Measurements from ENCODE around the gene TSC2.

TSC2 gene

DNA sequence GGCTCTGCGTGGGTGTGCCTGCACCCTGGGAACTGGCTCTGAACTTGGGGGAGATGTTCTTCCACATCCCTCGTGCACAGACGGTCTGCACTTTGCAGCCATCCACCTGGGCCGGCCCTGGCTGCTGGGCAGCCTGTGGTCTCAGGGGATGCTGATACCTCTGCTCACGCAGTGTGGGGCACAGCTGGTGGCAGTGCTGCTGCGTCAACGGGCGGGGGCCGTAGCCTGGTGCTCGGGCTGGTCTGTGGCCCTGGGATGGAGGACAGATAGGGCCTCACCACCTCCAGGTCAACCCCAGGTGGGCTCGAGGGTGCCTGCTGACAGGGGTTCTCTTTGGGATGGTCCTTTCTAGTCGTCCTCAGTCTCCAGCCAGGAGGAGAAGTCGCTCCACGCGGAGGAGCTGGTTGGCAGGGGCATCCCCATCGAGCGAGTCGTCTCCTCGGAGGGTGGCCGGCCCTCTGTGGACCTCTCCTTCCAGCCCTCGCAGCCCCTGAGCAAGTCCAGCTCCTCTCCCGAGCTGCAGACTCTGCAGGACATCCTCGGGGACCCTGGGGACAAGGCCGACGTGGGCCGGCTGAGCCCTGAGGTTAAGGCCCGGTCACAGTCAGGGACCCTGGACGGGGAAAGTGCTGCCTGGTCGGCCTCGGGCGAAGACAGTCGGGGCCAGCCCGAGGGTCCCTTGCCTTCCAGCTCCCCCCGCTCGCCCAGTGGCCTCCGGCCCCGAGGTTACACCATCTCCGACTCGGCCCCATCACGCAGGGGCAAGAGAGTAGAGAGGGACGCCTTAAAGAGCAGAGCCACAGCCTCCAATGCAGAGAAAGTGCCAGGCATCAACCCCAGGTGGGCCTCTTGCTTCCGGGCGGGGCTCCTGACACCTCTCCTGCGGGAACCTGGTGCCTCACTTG lies 36.3 kb downstream of the TSC2 start:
- no peaks in the 10 kb centered on the region for H3K4me1 Mint-ChIP-seq (ENCODE audit: low read depth)
- no peak overlapping the region for H3K27ac Mint-ChIP-seq
- no peaks in the 10 kb centered on the region for H3K9me3 Mint-ChIP-seq
- DNase-seq (ENCODE audit: low spot score) = no peak
- H3K36me3 Mint-ChIP-seq (ENCODE audit: low read depth) = peaks cover 1% of the 10 kb centered on the region
- H3K27me3 Mint-ChIP-seq (ENCODE audit: low read depth) = no peaks in the 10 kb centered on the region
- H3K4me3 Mint-ChIP-seq = no peak overlapping the region

DNA sequence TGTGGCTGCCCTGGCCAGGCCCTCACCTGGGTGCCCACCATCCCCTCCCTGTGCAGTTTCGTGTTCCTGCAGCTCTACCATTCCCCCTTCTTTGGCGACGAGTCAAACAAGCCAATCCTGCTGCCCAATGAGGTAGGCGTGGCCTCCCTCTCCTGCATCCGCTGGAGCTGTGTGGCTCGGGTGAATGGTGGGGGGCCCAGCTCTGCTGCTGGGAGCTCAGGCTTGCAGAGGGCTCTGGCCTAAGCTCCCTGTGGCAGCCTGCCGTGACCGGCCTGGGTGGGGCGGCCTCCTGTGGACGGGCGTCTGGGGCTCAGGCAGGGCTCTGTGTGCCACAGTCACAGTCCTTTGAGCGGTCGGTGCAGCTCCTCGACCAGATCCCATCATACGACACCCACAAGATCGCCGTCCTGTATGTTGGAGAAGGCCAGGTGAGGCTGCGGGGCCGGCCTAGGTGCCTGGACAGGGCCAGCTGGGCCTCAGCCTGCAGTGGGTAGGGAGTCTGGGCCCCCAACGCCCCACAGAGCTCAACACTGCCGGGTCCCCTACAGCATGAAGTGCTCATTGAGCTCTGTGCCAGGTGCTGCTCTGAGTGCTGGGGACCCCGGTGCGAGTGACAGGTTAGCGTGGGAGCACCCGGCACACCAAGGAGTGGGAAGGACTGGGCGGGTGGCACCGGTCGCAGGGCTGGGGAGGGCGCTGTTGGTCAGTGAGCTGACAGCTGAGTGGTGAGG lies 37.3 kb downstream of the TSC2 start:
- H3K9me3 Mint-ChIP-seq = no peaks in the 10 kb centered on the region
- no peak for DNase-seq (ENCODE audit: low spot score)
- peaks cover 2% of the 10 kb centered on the region for H3K36me3 Mint-ChIP-seq (ENCODE audit: low read depth)
- no peak overlapping the region for H3K4me3 Mint-ChIP-seq
- no peaks in the 10 kb centered on the region for H3K4me1 Mint-ChIP-seq (ENCODE audit: low read depth)
- no peaks in the 10 kb centered on the region for H3K27me3 Mint-ChIP-seq (ENCODE audit: low read depth)
- no peak overlapping the region for H3K27ac Mint-ChIP-seq

DNA sequence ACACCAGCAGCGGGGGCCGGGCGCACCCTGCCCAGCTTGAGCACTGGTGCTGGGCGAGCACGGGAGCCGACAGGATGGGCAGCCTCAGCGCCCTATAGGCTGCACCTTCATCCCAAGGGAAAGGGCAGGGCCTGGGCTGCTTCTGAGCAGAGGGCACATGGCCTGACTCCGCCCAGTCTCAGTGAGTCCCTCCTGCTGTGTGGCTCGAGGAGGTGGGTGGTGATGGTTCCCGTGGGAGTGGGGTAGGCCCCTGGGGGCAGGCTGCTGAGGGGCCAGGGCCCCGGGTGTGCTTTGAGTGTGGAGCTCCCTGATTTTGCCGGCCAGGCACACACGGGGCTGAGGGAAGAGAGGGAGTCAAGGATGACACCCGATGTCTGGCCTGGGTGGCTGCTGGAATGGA lies 37.9 kb downstream of the TSC2 start:
- peaks cover 4% of the 10 kb centered on the region for H3K36me3 Mint-ChIP-seq (ENCODE audit: low read depth)
- no peak overlapping the region for H3K4me3 Mint-ChIP-seq
- no peaks in the 10 kb centered on the region for H3K9me3 Mint-ChIP-seq
- no peaks in the 10 kb centered on the region for H3K4me1 Mint-ChIP-seq (ENCODE audit: low read depth)
- DNase-seq (ENCODE audit: low spot score) = no peak
- H3K27ac Mint-ChIP-seq = no peak overlapping the region
- H3K27me3 Mint-ChIP-seq (ENCODE audit: low read depth) = no peaks in the 10 kb centered on the region

DNA sequence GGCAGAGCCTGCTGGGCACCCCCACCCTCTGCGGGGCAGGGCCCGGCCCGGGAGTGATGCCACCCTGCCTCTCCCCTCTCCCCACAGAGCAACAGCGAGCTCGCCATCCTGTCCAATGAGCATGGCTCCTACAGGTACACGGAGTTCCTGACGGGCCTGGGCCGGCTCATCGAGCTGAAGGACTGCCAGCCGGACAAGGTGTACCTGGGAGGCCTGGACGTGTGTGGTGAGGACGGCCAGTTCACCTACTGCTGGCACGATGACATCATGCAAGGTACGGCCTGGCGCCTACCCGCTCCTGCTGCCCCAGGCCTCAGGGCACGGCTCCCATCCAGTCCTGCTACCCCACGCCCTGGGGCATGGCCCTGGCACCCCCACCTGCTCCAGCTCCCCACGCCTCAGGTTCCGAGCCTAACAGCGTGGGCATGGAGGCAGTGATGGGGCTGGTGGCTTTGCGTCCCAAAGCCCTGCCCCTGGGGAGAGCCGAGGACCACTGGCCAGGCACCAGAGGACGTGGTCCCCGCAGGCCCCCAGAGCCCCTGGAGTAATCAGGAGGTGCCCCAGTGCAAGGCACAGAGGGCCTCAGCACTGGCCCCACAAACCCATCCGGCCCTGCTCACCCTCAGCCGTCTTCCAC lies 38.4 kb downstream of the TSC2 start:
- H3K9me3 Mint-ChIP-seq = no peaks in the 10 kb centered on the region
- peaks cover 4% of the 10 kb centered on the region for H3K36me3 Mint-ChIP-seq (ENCODE audit: low read depth)
- H3K27ac Mint-ChIP-seq = no peak overlapping the region
- no peaks in the 10 kb centered on the region for H3K27me3 Mint-ChIP-seq (ENCODE audit: low read depth)
- no peaks in the 10 kb centered on the region for H3K4me1 Mint-ChIP-seq (ENCODE audit: low read depth)
- DNase-seq (ENCODE audit: low spot score) = no peak
- no peak overlapping the region for H3K4me3 Mint-ChIP-seq

DNA sequence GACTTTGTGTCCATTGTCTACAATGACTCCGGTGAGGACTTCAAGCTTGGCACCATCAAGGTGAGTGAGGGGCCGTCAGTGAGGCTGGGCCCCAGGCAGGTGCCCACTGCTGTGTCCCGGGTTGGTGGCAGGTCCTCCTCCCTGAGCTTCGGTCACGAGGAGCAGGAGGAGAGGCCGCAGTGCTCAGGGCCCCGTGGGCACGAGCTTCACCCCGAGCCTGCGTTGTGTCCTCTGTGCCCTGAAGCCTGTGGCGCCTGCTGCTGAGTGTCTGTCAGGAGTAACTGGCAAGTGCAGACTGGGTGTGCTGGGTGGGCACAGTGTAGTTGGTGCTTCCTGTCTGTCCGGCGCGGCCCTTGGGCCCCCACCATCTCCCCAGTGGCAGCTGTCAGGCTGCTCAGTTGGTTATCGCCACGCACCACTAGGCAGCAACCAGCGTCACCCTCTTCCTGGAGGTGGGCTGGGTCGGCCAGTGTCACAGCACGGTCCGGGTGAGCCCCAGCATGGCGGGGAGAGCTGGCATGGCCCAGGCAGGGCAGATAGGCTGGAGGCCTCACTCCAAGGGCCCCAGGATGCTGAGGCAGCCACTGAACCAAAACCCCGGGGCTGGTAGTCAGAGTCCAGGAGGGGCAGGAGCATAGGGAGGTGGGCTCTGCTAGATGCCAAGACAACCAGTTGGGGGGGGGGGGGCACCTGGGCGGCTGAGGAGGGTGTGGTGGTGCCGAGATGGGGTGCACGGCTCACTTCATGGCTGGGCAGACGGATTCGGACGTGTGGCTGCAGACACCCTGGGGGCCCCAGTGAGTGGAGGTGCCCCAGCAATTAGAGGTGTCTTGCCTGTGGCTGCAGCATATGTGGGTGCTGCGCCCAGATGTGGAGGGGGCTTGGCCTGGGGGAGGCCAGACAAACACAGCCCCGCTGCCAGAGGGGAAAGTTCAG lies 39.3 kb downstream of the TSC2 start:
- H3K36me3 Mint-ChIP-seq (ENCODE audit: low read depth) = peaks cover 4% of the 10 kb centered on the region
- H3K4me3 Mint-ChIP-seq = no peak overlapping the region
- no peaks in the 10 kb centered on the region for H3K27me3 Mint-ChIP-seq (ENCODE audit: low read depth)
- no peaks in the 10 kb centered on the region for H3K4me1 Mint-ChIP-seq (ENCODE audit: low read depth)
- no peaks in the 10 kb centered on the region for H3K9me3 Mint-ChIP-seq
- H3K27ac Mint-ChIP-seq = no peak overlapping the region
- no peak for DNase-seq (ENCODE audit: low spot score)

DNA sequence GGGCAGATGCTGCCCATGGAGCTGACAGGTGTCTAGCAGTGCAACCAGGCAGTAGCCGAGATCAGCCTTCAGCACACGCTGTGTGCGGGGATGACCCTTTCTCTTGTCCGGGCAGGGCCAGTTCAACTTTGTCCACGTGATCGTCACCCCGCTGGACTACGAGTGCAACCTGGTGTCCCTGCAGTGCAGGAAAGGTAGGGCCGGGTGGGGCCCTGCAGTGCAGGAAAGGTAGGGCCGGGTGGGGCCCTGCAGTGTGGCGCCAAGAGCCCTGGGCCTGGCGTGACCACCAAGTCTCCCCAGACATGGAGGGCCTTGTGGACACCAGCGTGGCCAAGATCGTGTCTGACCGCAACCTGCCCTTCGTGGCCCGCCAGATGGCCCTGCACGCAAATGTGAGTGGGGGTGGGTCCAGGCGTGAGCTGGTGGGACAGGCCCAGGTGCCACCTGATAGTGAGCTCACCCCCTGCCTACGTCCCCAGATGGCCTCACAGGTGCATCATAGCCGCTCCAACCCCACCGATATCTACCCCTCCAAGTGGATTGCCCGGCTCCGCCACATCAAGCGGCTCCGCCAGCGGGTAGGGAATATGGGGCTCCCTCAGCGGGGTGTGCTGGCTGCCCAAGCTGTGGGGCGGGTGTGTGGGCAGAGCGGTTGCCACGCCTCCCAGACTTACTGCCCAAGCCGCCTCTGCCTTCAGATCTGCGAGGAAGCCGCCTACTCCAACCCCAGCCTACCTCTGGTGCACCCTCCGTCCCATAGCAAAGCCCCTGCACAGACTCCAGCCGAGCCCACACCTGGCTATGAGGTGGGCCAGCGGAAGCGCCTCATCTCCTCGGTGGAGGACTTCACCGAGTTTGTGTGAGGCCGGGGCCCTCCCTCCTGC lies 40.2 kb downstream of the TSC2 start:
- Mint-ChIP-seq H3K4me3 (no peak overlapping the region), H3K36me3 (ENCODE audit: low read depth) (peaks cover 4% of the 10 kb centered on the region), H3K27me3 (ENCODE audit: low read depth) (no peaks in the 10 kb centered on the region), H3K27ac (no peak overlapping the region), H3K4me1 (ENCODE audit: low read depth) (no peaks in the 10 kb centered on the region), H3K9me3 (no peaks in the 10 kb centered on the region)
- no peak for DNase-seq (ENCODE audit: low spot score)

DNA sequence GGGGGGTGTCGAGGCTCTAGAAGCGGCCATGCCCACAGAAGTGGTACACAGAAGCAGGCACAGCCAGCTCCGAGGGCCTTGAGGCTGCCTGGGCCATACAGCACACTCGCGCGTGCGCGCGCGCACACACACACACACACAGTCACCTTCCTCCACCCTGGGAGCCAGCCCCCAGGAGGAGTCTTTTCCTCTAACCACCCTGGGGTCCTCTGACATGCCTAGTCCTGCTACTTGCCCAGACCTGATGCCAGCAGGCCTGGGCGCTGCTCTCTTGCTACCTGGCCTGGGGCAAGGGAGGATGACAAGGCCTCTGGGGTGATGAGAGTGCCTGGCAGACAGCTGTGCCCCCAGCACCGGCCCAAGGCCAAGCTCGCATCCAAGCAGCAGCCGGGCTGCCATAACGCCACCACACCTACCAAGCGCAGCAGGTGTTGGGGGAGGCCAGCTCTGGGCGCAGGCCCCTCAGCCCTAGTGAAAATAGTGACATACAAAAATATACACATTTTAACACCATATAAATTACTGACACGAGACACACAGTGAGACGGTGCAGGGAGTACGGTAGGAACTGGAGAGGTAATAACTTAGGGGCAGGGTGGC lies 41.1 kb downstream of the TSC2 start:
- Mint-ChIP-seq H3K9me3 (no peaks in the 10 kb centered on the region), H3K4me1 (ENCODE audit: low read depth) (no peaks in the 10 kb centered on the region), H3K4me3 (no peak overlapping the region), H3K36me3 (ENCODE audit: low read depth) (peaks cover 4% of the 10 kb centered on the region), H3K27me3 (ENCODE audit: low read depth) (no peaks in the 10 kb centered on the region), H3K27ac (no peak overlapping the region)
- no peak for DNase-seq (ENCODE audit: low spot score)

DNA sequence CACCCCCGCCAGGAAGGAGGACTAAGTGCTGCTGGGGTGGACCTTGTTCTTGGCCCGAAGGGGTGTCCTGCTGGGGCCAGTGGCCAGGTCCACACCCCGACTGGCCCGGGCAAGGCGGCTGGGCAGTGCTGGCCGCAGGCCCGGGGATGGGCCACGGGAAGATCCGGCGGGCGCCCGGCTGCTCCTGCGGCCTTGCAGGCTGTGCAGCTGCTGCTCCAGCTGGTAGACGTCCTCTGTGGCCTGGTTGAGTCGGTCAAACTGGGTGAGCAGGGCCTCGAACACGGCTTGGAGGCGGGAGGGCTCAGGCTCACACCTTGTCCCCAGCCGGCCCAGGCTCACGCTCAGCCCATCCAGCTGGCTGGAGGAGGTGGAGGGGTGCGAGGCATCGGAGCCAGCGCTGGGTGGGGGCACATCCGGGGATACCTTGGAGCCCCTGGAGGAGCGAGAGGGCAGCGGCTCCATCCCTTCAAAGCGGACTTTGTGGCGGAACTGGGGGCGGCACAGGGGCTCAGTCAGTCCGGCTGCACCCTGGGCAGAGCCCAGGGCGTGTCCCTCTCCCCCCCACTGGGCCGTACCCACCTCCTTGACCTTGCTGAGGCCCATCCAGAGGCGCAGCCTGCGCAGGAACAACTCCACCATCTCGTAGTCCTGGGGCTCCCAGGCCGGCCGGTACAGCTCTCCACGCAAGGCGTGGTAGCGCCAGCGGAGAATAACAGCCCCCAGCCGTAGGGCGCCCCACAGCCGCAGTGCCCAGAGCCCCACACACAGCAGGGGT lies 42.1 kb downstream of the TSC2 start:
- no peak overlapping the region for H3K27ac Mint-ChIP-seq
- no peaks in the 10 kb centered on the region for H3K9me3 Mint-ChIP-seq
- no peaks in the 10 kb centered on the region for H3K4me1 Mint-ChIP-seq (ENCODE audit: low read depth)
- no peak for DNase-seq (ENCODE audit: low spot score)
- no peaks in the 10 kb centered on the region for H3K27me3 Mint-ChIP-seq (ENCODE audit: low read depth)
- H3K4me3 Mint-ChIP-seq = no peak overlapping the region
- peaks cover 4% of the 10 kb centered on the region for H3K36me3 Mint-ChIP-seq (ENCODE audit: low read depth)

DNA sequence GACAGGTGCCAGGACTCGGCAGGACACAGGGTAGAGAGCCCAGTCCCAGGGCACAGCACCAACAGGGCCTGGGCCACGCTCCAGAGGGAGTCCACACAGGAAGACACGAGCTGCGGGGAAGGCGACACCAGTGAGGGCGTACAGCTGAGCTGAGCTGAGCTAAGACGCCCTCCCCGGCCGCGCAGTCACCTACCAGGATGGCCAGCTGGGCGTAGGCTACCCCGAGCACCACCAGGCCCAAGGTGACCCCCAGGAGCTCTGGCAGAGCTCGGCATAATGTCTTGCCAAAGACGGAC lies 42.6 kb downstream of the TSC2 start:
- Mint-ChIP-seq H3K27ac (no peak overlapping the region), H3K27me3 (ENCODE audit: low read depth) (no peaks in the 10 kb centered on the region), H3K4me1 (ENCODE audit: low read depth) (no peaks in the 10 kb centered on the region), H3K36me3 (ENCODE audit: low read depth) (peaks cover 4% of the 10 kb centered on the region), H3K9me3 (no peaks in the 10 kb centered on the region), H3K4me3 (no peak overlapping the region)
- DNase-seq (ENCODE audit: low spot score) = no peak

DNA sequence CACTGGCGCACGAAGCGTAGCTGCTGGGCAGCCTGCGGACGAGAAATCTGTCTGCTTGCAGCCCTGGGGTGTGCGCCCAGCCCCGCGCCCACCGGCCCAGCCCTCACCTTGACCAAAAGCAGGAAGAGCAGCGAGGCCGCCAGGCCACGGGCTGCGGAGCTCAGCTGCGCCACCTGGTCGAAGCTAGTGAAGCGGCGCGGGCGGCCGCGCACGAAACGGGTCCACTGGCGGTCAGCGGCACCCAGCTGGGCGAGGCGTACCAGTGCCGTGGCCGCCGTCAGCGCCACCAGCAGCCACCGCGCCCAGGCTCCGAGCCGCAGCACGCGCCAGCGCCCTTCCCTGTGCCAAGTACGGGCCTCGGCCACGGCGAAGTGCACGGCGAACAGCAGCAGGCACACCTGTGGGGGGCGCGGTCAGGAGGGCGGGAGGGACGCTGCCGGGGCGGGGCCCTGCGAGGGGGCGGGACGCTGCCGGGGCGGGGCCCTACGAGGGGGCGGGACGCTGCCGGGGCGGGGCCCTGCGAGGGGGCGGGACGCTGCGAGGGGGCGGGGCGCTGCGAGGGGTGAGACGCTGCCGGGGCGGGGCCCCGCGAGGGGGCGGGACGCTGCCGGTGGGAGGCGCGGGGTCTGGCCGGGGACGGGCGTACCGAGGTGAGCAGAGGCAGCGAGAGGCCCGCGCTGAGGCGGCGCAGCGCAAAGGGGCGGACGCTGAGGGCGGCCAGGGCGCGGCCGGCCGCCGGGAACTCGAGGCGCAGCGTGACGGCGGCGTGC lies 43.2 kb downstream of the TSC2 start:
- DNase-seq (ENCODE audit: low spot score) = no peak
- Mint-ChIP-seq H3K27me3 (ENCODE audit: low read depth) (no peaks in the 10 kb centered on the region), H3K27ac (no peak overlapping the region), H3K36me3 (ENCODE audit: low read depth) (peaks cover 4% of the 10 kb centered on the region), H3K4me3 (no peak overlapping the region), H3K4me1 (ENCODE audit: low read depth) (no peaks in the 10 kb centered on the region), H3K9me3 (no peaks in the 10 kb centered on the region)

DNA sequence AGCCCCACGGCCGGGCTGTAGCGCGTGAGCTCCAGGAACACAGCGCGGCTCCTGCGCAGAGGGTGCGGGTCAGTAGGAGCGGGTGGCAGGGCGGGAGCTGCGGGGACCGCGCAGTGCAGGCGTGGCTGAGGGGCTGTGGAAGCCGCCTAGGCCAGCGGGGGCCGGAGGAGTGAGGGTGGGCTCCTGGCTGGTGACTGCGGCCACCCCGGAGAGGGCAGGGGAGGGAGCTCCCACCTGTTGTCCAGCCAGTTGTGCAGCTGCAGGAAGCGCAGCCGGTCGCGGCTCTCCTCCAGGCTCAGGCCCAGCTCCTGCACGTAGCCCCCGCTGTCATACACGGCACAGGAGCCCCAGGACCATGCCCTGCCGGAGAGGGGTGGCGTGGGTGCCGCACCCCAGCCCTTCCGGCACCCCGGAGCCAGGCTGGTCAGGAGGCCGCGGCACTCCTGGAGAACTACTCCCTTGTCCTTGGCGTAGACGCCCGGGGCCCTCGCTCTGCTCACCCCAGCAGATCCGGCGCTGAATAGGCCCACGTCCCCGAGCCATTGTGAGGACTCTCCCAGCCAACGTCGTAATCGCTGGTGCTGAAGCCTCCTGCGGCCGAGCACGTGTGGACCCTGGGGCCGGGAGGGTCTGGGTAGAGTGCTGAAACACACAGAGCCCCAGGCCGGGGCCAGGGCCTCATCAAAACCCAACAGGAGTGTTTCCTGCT lies 43.9 kb downstream of the TSC2 start:
- Mint-ChIP-seq H3K27ac (no peak overlapping the region), H3K4me1 (ENCODE audit: low read depth) (no peaks in the 10 kb centered on the region), H3K9me3 (no peaks in the 10 kb centered on the region), H3K36me3 (ENCODE audit: low read depth) (peaks cover 4% of the 10 kb centered on the region), H3K27me3 (ENCODE audit: low read depth) (no peaks in the 10 kb centered on the region), H3K4me3 (no peak overlapping the region)
- DNase-seq (ENCODE audit: low spot score) = no peak
